IMR-90 (cell line): Measurements from ENCODE around the gene LSG1. TPM values are rescaled to one million over a fixed set of nuclear protein-coding genes. Genes with fewer than 3 reads are reported as not detected.

ENCODE experiments used
- ATAC-seq: fragments of 200-7000 bp; cut with Tn5 transposase; 2 replicates; pipeline ENCODE4 v1.9.1; 2020; ENCODE audit warnings: low read depth, mild to moderate bottlenecking, moderate library complexity
- BruUV-seq: library from RNA; stranded (reverse); fragments of 400-500 nt; replicated peaks from 2 replicates; lab custom pipeline; 2021; lab: Mats Ljungman, UMichigan
- CTCF ChIA-PET: fragments of 300-600 bp; formaldehyde crosslinking; extraction: SDS; loops from one replicate; lab custom pipeline; 2021; ENCODE audit warnings: antibody characterized with exemption; lab: Yijun Ruan, JAX
- POLR2A ChIA-PET: fragments of 300-600 bp; sonication (Branson Sonifier 250); formaldehyde crosslinking; loops from one replicate; lab custom pipeline; 2022; ENCODE audit warnings: antibody characterized with exemption; ENCODE audit not compliant: unreplicated experiment; lab: Charles Lee
- DNase-seq: peaks from one replicate; pipeline ENCODE4 v3.0.0; 2013
- H2AFZ ChIP-seq: replicated peaks from 2 replicates; pipeline ENCODE3; 2013; ENCODE audit warnings: low read length, mild to moderate bottlenecking; ENCODE audit not compliant: poor library complexity
- H2AK5ac ChIP-seq: 2 replicates; pipeline ENCODE4 v1.6.1; 2013; ENCODE audit warnings: low read depth, low read length, inconsistent platforms
- H2AK9ac ChIP-seq: replicated peaks from 2 replicates; pipeline ENCODE3; 2013; ENCODE audit warnings: mild to moderate bottlenecking, low read depth, low read length, moderate library complexity; ENCODE audit not compliant: poor library complexity
- H2BK120ac ChIP-seq: 2 replicates; pipeline ENCODE4 v1.6.1; 2013; ENCODE audit warnings: low read depth, low read length, inconsistent platforms
- H2BK15ac ChIP-seq: 3 replicates; pipeline ENCODE4 v1.6.1; 2013; ENCODE audit warnings: low read depth, low read length, inconsistent platforms
- H2BK20ac ChIP-seq: 2 replicates; pipeline ENCODE4 v1.6.1; 2013; ENCODE audit warnings: low read depth, mild to moderate bottlenecking, inconsistent platforms, low read length, moderate library complexity
- H2BK5ac ChIP-seq: 2 replicates; pipeline ENCODE4 v1.6.1; 2013; ENCODE audit warnings: mild to moderate bottlenecking, low read depth, low read length, inconsistent platforms; ENCODE audit not compliant: poor library complexity, severe bottlenecking
- H3K14ac ChIP-seq: replicated peaks from 2 replicates; pipeline ENCODE4 v1.6.1; 2013; ENCODE audit warnings: low read depth, low read length, inconsistent platforms
- H3K18ac ChIP-seq: 2 replicates; pipeline ENCODE4 v1.6.1; 2013; ENCODE audit warnings: low read depth, low read length, control low read depth
- H3K23ac ChIP-seq: 2 replicates; pipeline ENCODE4 v1.6.1; 2013; ENCODE audit warnings: low read depth, low read length, inconsistent platforms
- H3K27ac ChIP-seq: 2 replicates; pipeline ENCODE4 v1.5.1; 2013; ENCODE audit warnings: mild to moderate bottlenecking, control low read depth, low read length; ENCODE audit not compliant: insufficient read depth
- H3K27me3 ChIP-seq: 2 replicates; pipeline ENCODE4 v1.6.1; 2013; ENCODE audit warnings: low read length; ENCODE audit not compliant: control insufficient read depth, insufficient read depth
- H3K36me3 ChIP-seq: 2 replicates; pipeline ENCODE4 v1.6.1; 2013; ENCODE audit warnings: low read length, mixed read lengths; ENCODE audit not compliant: control insufficient read depth, insufficient read depth
- H3K4ac ChIP-seq: 2 replicates; pipeline ENCODE4 v1.6.1; 2013; ENCODE audit warnings: low read depth, low read length, inconsistent platforms
- H3K4me1 ChIP-seq: 2 replicates; pipeline ENCODE4 v1.6.1; 2013; ENCODE audit warnings: low read length, mixed read lengths; ENCODE audit not compliant: control insufficient read depth, insufficient read depth
- H3K4me2 ChIP-seq: 2 replicates; pipeline ENCODE4 v1.6.1; 2013; ENCODE audit warnings: low read depth, mild to moderate bottlenecking, control low read depth, low read length, moderate library complexity
- H3K4me3 ChIP-seq: 2 replicates; pipeline ENCODE4 v1.5.1; 2013; ENCODE audit warnings: low read depth, mild to moderate bottlenecking, control low read depth, low read length, moderate library complexity; ENCODE audit not compliant: insufficient read depth
- H3K56ac ChIP-seq: 2 replicates; pipeline ENCODE4 v1.6.1; 2013; ENCODE audit warnings: low read length, inconsistent platforms; ENCODE audit not compliant: insufficient read depth; ENCODE audit errors: extremely low read depth
- H3K79me1 ChIP-seq, 2 experiments: 2 replicates each; pipeline ENCODE4 v1.6.1; 2013; ENCODE audit warnings: low read length in 2 of 2, inconsistent platforms in 1 of 2, low read depth in 1 of 2
- H3K9ac ChIP-seq: 2 replicates; pipeline ENCODE4 v1.6.1; 2013; ENCODE audit warnings: low read depth, low read length, control low read depth
- H3K9me1 ChIP-seq: 2 replicates; pipeline ENCODE4 v1.6.1; 2013; ENCODE audit warnings: low read length, inconsistent platforms; ENCODE audit not compliant: insufficient read depth
- H3K9me3 ChIP-seq: 2 replicates; pipeline ENCODE4 v1.6.1; 2013; ENCODE audit warnings: low read length; ENCODE audit not compliant: control insufficient read depth, insufficient read depth
- H4K20me1 ChIP-seq: 2 replicates; pipeline ENCODE4 v1.6.1; 2013; ENCODE audit warnings: low read length, inconsistent platforms; ENCODE audit not compliant: insufficient read depth
- H4K5ac ChIP-seq: 2 replicates; pipeline ENCODE4 v1.6.1; 2013; ENCODE audit warnings: mild to moderate bottlenecking, low read depth, low read length, control low read depth
- H4K8ac ChIP-seq, 2 experiments: 2 replicates each; pipeline ENCODE4 v1.6.1; 2013; ENCODE audit warnings: low read depth in 2 of 2, low read length in 2 of 2, control low read depth in 1 of 2, inconsistent platforms in 1 of 2
- H4K91ac ChIP-seq: 2 replicates; pipeline ENCODE4 v1.6.1; 2013; ENCODE audit warnings: low read depth, low read length, inconsistent platforms; ENCODE audit not compliant: insufficient read depth
- BHLHE40 ChIP-seq: fragments of 150-350 bp; IDR thresholded peaks from 2 replicates; pipeline ENCODE4 v1.6.1; 2016; ENCODE audit warnings: mild to moderate bottlenecking, low read depth, low read length
- CEBPB ChIP-seq: IDR thresholded peaks from 2 replicates; pipeline ENCODE4 v1.6.1; 2012; ENCODE audit warnings: low read depth, low read length, improper control_type of control experiment
- CHD1 ChIP-seq: IDR thresholded peaks from 2 replicates; pipeline ENCODE4 v1.6.1; 2012; ENCODE audit warnings: low read depth, low read length, improper control_type of control experiment
- FOS ChIP-seq: fragments of 150-350 bp; IDR thresholded peaks from 2 replicates; pipeline ENCODE4 v1.6.1; 2016; ENCODE audit warnings: low read depth, low read length
- MAFK ChIP-seq: IDR thresholded peaks from 2 replicates; pipeline ENCODE4 v1.6.1; 2012; ENCODE audit warnings: low read depth, low read length, improper control_type of control experiment
- MAZ ChIP-seq: IDR thresholded peaks from 2 replicates; pipeline ENCODE4 v1.6.1; 2012; ENCODE audit warnings: low read depth, mild to moderate bottlenecking, low read length, improper control_type of control experiment, moderate library complexity, borderline replicate concordance
- MXI1 ChIP-seq: IDR thresholded peaks from 2 replicates; pipeline ENCODE4 v1.6.1; 2012; ENCODE audit warnings: low read depth, mild to moderate bottlenecking, low read length, moderate library complexity, borderline replicate concordance
- POLR2A ChIP-seq: IDR thresholded peaks from 2 replicates; pipeline ENCODE4 v1.6.1; 2012; ENCODE audit warnings: mild to moderate bottlenecking, low read depth, low read length
- RAD21 ChIP-seq: IDR thresholded peaks from 2 replicates; pipeline ENCODE4 v1.6.1; 2012; ENCODE audit warnings: low read length, improper control_type of control experiment
- RCOR1 ChIP-seq: IDR thresholded peaks from 2 replicates; pipeline ENCODE4 v1.6.1; 2012; ENCODE audit warnings: mild to moderate bottlenecking, low read length, improper control_type of control experiment; ENCODE audit not compliant: insufficient replicate concordance
- RFX5 ChIP-seq: IDR thresholded peaks from 2 replicates; pipeline ENCODE4 v1.8.0; 2012; ENCODE audit warnings: low read depth, mild to moderate bottlenecking, low read length, moderate library complexity
- WGBS, 2 experiments: methylation state at CpG; one replicate each; pipeline versions ENCODE4 v1.1.5 to v1.1.7; 2013; ENCODE audit warnings: missing lambda C conversion rate in 2 of 2; ENCODE audit not compliant: insufficient read length in 1 of 2; ENCODE audit errors: extremely low coverage in 2 of 2; 5-methylcytosine and 5-hydroxymethylcytosine counted together
- dilution Hi-C: fragments of 300-500 bp; cut with HindIII; formaldehyde crosslinking; loops from one replicate; pipeline ENCODE4 v1.14.3; 2018; ENCODE audit warnings: low sequenced_read_pairs; ENCODE audit not compliant: unreplicated experiment
- in situ Hi-C: fragments of 300-500 bp; cut with MboI; formaldehyde crosslinking; loops from 3 replicates; pipeline ENCODE4 v1.14.3; 2019; ENCODE audit warnings: low sequenced_read_pairs, inconsistent platforms, mixed read lengths
- intact Hi-C: fragments of 100-400 bp; cut with micrococcal nuclease; formaldehyde crosslinking; loops from 2 replicates; pipeline ENCODE4 v1.10.0; 2022
- polyA plus RNA-seq, 3 experiments: library from polyadenylated mRNA; depleted of rRNA; stranded (reverse); fragments of >200 nt; gene quantifications; 2 replicates each; pipeline ENCODE4 v1.2.3, GENCODE V29; 2012; ENCODE audit warnings: low replicate concordance in 1 of 3
- total RNA-seq: library from RNA; depleted of rRNA; stranded (reverse); fragments of >200 nt; gene quantifications from 2 replicates; pipeline ENCODE4 v1.2.3, GENCODE V29; 2012
- TF ChIP-seq, protein P1 (sequence below): fragments of 150-350 bp; IDR thresholded peaks from 2 replicates; pipeline ENCODE4 v1.6.1; 2017; ENCODE audit warnings: mild to moderate bottlenecking, antibody characterized with exemption, low read length, low read depth
- TF ChIP-seq, protein P2 (sequence below): fragments of 150-350 bp; IDR thresholded peaks from 2 replicates; pipeline ENCODE4 v1.6.1; 2016; ENCODE audit warnings: low read depth, mild to moderate bottlenecking, low read length, moderate library complexity, borderline replicate concordance

The LSG1 gene
- total and polyA plus RNA-seq, 2 of the 4 experiments (the other 2 are of a cell fraction): 26.8 to 45.2 TPM

DNA sequence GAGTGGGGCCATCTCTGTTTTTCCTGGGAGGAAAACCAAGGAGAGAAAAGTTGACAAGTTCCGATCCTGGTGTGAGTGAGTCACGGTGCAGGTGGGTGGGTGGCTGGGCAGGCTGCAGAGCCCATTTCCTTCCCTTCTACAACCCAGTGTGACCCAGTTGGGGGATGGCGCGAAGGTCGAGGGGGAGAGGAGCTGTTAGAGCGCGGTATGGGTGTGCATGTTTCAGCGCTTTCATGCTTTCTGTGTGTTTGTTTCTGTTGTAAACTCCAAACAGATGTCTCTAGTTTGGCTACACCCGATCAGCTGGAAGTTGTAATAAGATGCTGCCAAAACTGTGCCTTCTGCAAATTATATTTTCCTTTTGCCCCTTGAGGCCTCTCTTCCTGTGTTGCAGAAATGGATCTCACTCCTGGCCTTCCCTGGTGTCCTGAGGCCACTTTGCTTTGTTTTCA, 17.5 kb upstream of the LSG1 start (continued):
- no peak for TF ChIP-seq BHLHE40

DNA sequence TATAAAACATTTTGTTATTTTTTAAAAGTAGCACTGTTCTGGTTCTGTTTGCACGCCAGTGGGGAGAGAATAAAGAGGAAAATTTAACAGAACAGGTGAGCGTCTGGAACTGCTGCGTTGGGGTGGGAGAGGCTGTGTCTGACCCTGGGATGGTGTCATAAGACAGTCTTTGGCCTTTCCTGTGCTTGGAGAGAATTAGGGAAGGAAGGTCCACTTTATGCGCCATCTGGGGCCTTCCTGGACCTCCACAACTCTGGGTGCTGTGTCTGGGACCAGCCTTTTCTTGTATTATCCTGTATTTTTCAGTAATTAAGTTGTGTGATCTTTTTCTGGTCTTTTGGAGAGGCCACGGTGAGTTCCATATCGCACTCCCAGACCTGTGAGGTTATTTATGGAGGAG, 17.0 kb upstream of the LSG1 start:
- POLR2A ChIA-PET: interaction anchor here (0.6 kb wide), 1 partner anchor 626 kb away, joined by 9 read pairs; no protein-coding TSS in a partner anchor
- TF ChIP-seq MAFK: no peak
- no peak for TF ChIP-seq MXI1
- no peak for TF ChIP-seq POLR2A
- TF ChIP-seq, protein P1, sequence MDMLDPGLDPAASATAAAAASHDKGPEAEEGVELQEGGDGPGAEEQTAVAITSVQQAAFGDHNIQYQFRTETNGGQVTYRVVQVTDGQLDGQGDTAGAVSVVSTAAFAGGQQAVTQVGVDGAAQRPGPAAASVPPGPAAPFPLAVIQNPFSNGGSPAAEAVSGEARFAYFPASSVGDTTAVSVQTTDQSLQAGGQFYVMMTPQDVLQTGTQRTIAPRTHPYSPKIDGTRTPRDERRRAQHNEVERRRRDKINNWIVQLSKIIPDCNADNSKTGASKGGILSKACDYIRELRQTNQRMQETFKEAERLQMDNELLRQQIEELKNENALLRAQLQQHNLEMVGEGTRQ: no peak
- TF ChIP-seq BHLHE40: no peak
- TF ChIP-seq, protein P2, sequence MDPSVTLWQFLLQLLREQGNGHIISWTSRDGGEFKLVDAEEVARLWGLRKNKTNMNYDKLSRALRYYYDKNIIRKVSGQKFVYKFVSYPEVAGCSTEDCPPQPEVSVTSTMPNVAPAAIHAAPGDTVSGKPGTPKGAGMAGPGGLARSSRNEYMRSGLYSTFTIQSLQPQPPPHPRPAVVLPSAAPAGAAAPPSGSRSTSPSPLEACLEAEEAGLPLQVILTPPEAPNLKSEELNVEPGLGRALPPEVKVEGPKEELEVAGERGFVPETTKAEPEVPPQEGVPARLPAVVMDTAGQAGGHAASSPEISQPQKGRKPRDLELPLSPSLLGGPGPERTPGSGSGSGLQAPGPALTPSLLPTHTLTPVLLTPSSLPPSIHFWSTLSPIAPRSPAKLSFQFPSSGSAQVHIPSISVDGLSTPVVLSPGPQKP: no peak
- TF ChIP-seq RFX5: no peak
- TF ChIP-seq FOS: no peak
- TF ChIP-seq CHD1: no peak
- no peak for TF ChIP-seq RAD21
- no peak for TF ChIP-seq MAZ
- TF ChIP-seq RCOR1: no peak
- no peak for TF ChIP-seq CEBPB

More for the DNA sequence above, 17.0 kb upstream of the LSG1 start:
- H3K9me1 ChIP-seq: 0 out of 2 replicates have a peak, but pooled peaks cover 2% of the 10 kb centered on the region
- H3K4me1 ChIP-seq: peaks cover 14% of the 10 kb centered on the region
- peaks cover 14% of the 10 kb centered on the region; the same call in 1 of the 2 replicates for H3K36me3 ChIP-seq
- H3K18ac ChIP-seq: peak overlapping the region; percentile 88
- H2BK5ac ChIP-seq: peak overlapping the region; percentile 5
- no peak overlapping the region; the same call in 1 of the 2 replicates for H3K23ac ChIP-seq
- peak overlapping the region; percentile 7; the same call in 1 of the 2 replicates for H3K56ac ChIP-seq
- H2AK9ac ChIP-seq: no peak overlapping the region
- peak overlapping the region; percentile 70 for H4K91ac ChIP-seq
- H2AK5ac ChIP-seq: peak overlapping the region; percentile 68; the same call in 1 of the 2 replicates
- peak overlapping the region; percentile 19; the same call in 1 of the 2 replicates for H3K4me3 ChIP-seq
- peaks cover 33% of the 10 kb centered on the region for H4K20me1 ChIP-seq
- 54% methylated on average over 3 of the region's 6 CpGs; no CpG with 5 or more reads in 1 of the 2 experiments for WGBS, 2 experiments
- peaks cover 0 to 19% of the 10 kb centered on the region in 2 experiments; a peak in 2 of 4 replicates for H3K79me1 ChIP-seq
- dilution Hi-C loops: no loop called here
- peak overlapping the region; percentile 12; the same call in 1 of the 2 replicates for H3K14ac ChIP-seq
- no TSS peak for BruUV-seq
- H2BK15ac ChIP-seq: no peak overlapping the region
- no peaks in the 10 kb centered on the region for H3K27me3 ChIP-seq
- H2BK20ac ChIP-seq: peak overlapping the region; percentile 38
- no peak overlapping the region for H2AFZ ChIP-seq
- peak overlapping the region; percentile 63 for H3K9ac ChIP-seq
- peak overlapping the region in 1 of 2 experiments; percentile 25; a peak in 1 of 4 replicates for H4K8ac ChIP-seq
- DNase-seq (no peak), ATAC-seq (no peak)
- intact Hi-C loops: loop anchor here (2.0 to 5.0 kb wide), 4 partner anchors 38 to 313 kb away; no protein-coding TSS in a partner anchor
- H3K9me3 ChIP-seq: no peaks in the 10 kb centered on the region
- H3K27ac ChIP-seq: peak overlapping the region; percentile 77
- H3K4ac ChIP-seq: peak overlapping the region; percentile 57
- H3K4me2 ChIP-seq: peak overlapping the region; percentile 63
- in situ Hi-C loops: no loop called here
- H4K5ac ChIP-seq: peak overlapping the region; percentile 52; the same call in 1 of the 2 replicates
- CTCF ChIA-PET: no interaction called here
- H2BK120ac ChIP-seq: peak overlapping the region; percentile 30
